Right renal pelvis (tissue), 4 donors: ENCODE results near the gene NUPR2. TPM values are rescaled to one million over a fixed set of nuclear protein-coding genes. Genes with fewer than 3 reads are reported as not detected.
"Not testable (repeated sequence)": the region's sequence is repeated elsewhere in the genome, so short reads cannot be mapped to it uniquely, and the experiment has no call there.

Experiments used
- DNase-seq, 4 donors: peaks; one replicate each; pipeline ENCODE4 v3.0.0-alpha.2; 2013; ENCODE audit warnings: low read depth in 4 of 4, low spot score in 3 of 4, missing footprints in 1 of 4
- polyA plus RNA-seq, 4 donors: library from polyadenylated mRNA; unstranded; fragments of 120-200 nt; gene quantifications; one replicate each; pipeline ENCODE4 v1.2.1, GENCODE V29; 2013; ENCODE audit not compliant: insufficient read length in 4 of 4

NUPR2 gene, protein sequence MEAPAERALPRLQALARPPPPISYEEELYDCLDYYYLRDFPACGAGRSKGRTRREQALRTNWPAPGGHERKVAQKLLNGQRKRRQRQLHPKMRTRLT
- polyA plus RNA-seq: 1 to 10 TPM; 2.0 to 4.3 (median 2.8) TPM

DNA sequence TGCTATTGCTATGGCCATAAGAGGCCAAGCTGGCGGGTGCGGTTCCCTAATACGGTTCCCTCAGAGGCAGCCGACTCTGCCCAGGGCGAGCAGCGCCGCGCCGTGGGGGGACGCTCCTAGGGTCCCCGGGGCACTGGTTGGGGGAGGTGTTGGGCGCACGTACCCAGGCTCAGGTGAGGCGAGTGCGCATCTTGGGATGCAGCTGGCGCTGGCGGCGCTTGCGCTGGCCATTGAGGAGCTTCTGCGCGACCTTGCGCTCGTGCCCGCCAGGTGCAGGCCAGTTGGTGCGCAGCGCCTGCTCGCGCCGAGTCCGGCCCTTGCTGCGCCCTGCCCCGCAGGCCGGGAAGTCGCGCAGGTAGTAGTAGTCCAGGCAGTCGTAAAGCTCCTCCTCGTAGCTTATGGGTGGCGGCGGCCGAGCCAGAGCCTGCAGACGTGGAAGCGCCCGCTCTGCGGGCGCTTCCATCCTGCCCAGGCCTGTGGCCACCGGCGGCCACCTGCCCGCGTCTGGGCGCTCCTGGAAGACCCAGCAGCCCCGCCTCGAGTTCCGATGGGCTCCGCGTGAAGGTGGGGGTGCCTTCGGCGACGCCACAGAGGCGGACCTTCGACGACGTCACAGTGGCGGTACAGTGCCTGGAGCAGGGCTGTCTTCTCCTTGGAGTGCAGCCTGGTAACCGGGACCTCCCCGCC is at the start of gene NUPR2:
Gene NUPR2, minus strand, starts transcription at position 566 of the 687 bp plus-strand sequence. Its CDS starts 103 bp downstream, at position 463.
- DNase-seq: peak in 1 of 4 donors; percentile 32

- DNase-seq: no peak
Measured at GRCh38 chr7:56157238-56157790, 41.1 kb upstream of the NUPR2 start.

DNA sequence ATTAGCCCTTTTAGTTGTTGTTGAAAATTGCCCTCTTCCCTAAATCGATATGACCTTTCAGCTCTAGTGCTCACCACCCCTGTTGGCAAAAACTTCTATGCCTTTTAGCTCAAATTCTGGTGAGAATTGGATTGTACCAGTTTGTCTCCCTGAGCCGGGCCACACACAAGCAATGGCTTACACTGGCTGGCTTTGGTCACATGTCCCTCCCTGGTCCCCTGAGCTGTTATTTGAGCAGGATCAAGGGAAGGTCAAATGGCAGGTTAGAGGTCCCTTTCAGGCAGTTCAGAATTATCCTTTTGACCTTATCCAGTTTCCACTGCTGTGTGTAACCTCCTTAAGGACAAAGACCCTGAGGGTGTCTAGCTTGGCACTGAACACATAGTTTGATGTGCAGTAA is 14.8 kb upstream of the NUPR2 start:
- not testable (repeated sequence) for DNase-seq

GRCh38 chr7:56127241-56127975 is 11.2 kb upstream of the NUPR2 start:
- DNase-seq: no peak

- DNase-seq: no peak
Measured at GRCh38 chr7:56125831-56126230, 9.6 kb upstream of the NUPR2 start.

DNA sequence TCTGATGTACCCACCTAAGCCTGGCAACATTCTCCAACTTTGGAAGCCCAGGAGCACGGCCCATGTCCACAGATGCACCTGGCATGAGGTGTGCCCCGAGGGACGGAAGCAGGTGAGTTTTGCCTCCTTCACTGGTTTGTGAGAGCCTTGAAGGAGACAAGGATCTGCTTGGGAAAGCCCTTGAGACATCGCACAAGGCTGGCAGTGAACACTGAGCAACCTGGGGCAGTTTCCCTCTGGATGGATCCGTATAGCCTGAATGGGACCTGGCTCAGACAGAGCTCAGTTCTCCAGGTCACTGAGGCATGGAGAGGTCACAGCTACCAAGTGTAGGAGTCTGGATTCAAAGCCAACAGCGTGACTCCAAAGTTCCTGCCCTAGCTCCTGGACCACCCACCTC is 8.8 kb upstream of the NUPR2 start:
- DNase-seq: no peak

- no peak for DNase-seq
Measured at GRCh38 chr7:56121440-56121839, 5.2 kb upstream of the NUPR2 start.

DNA sequence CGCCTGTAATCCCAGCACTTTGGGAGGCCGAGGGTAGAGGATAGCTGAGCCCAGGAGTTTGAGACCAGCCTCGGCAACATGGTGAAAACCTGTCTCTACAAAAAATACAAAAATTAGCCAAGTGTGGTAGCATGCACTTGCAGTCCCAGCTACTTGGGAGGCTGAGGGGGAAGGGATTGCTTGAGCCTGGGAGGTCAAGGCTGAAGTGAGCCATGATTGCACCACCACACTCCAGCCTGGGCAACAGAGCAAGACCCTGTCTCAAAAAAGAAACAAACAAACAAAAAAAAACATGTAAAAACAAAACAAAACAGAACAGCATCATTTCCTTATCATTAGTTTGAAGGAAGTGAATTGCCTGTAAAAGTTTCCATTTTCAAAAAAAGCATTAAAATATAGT is 4.0 kb downstream of the NUPR2 start:
- not testable (repeated sequence) for DNase-seq

GRCh38 chr7:56110611-56111010 is 5.6 kb downstream of the NUPR2 start:
- DNase-seq: no peak

GRCh38 chr7:56107954-56108258 is 8.3 kb downstream of the NUPR2 start:
- no peak for DNase-seq

- DNase-seq: peak; percentile 92 to 97 (median 96)
Measured at GRCh38 chr7:56106108-56107073, 9.8 kb downstream of the NUPR2 start, which contains the start of gene CHCHD2. Gene CHCHD2, minus strand, starts transcription at chr7:56106476. Its CDS starts 63 bp downstream, at chr7:56106413.

DNA sequence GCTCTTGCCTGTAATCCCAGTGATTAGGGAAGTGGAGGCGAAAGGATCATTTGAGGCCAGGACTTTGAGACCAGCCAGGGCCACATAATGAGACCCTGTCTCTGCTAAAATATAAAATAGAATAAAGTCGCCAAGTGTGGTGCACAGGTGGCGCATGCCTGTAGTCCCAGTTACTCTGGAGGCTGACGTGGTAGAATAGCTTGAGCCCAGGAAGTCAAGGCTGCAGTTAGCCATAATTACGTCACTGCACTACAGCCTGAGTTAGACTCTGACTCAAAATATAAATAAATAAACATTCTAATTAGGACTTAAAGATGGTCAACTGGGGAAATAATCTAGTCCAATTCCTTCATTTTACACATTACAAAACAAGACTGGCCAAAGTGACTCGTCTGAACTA is 10.7 kb downstream of the NUPR2 start:
- DNase-seq: no peak

- not testable (repeated sequence) for DNase-seq
Measured at GRCh38 chr7:56104138-56104537, 12.1 kb downstream of the NUPR2 start.

GRCh38 chr7:56099653-56100052 is 16.6 kb downstream of the NUPR2 start:
- no peak for DNase-seq

- DNase-seq: not testable (repeated sequence)
Measured at GRCh38 chr7:56098187-56099008, 17.8 kb downstream of the NUPR2 start.

- DNase-seq: no peak
Measured at GRCh38 chr7:56097700-56098099, 18.5 kb downstream of the NUPR2 start.

GRCh38 chr7:56092789-56093531 is 23.3 kb downstream of the NUPR2 start, which contains the start of gene PHKG1:
Gene PHKG1, minus strand, starts transcription at chr7:56092952. Its CDS starts 4,011 bp downstream, at chr7:56088941.
- no peak for DNase-seq

DNA sequence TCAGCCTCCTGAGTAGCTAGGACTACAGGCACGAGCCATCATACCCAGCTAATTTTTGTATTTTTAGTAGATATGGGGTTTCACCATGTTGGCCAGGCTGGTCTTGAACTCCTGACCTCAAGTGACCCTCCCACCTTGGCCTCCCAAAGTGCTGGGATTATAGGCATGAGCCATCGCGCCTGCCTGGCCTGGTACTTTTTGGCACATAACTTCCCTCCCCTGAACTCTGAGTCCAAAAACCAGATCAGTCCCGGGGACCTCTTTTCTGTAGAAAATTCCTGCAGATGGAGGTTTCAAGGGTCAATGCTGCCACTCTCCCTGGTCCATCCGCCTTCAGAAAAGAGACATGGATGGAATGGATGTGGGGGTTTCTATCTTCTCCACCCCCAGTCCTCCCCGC is 23.8 kb downstream of the NUPR2 start:
- DNase-seq: not testable (repeated sequence)

DNA sequence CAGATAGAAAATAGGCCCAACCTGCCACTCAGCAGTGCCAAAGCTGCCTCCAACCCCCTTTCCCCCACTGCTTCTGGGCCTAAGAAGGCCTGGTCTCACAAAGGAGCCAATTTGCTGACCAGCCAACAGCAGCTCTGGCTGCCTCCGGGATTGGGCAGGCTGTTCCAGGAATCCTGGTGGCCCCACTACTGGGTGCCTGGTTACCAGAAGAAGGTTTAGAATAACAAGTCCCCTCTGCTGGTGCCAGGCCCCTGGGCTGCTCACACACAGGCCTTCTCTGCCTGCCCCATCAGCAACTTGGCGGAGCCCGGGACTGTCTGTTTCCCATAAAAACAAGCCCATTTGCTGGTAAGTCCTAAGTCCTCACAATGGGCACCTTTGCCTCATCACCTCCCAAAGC is 24.6 kb downstream of the NUPR2 start:
- DNase-seq: no peak
